ENCODE results near the gene IFNGR1.

GRCh38 chr6:137165375-137166246 is 53.6 kb downstream of the IFNGR1 start:
- TF ChIP-seq REST (IDR thresholded peaks at IDR 0.05; ENCODE audit: insufficient read depth in 1 of 2, low read depth in 2 of 2, low read length in 2 of 2): no peak
- TF ChIP-seq POLR2AphosphoS5 (IDR thresholded peaks at IDR 0.05; ENCODE audit: low read depth, low read length): no peak
- no peak for TF ChIP-seq TAF1 (IDR thresholded peaks at IDR 0.05; ENCODE audit: borderline replicate concordance, insufficient read depth, low read length)
- no peak for TF ChIP-seq SIN3A (IDR thresholded peaks at IDR 0.05; ENCODE audit: borderline replicate concordance, insufficient read depth, low read length)
- no peak for TF ChIP-seq FOXP2 (optimal IDR thresholded peaks at IDR 0.05; ENCODE audit: borderline replicate concordance, extremely low read depth, extremely low read length, insufficient read depth)

Data from PFSK-1 (cell line).